BLaER1 treated with 17β-estradiol and CSF1 and Interleukin-3, amounts not matched to agents 10 nM and 100 nM (cell line): Measurements from ENCODE around the gene FXYD6.

ENCODE experiments used
- H3K27ac ChIP-seq, 11 experiments: shearing (Covaris generic); formaldehyde crosslinking; 2 replicates each; pipeline ENCODE4 v1.8.1; 2022
- H3K27me3 ChIP-seq, 11 experiments: shearing (Covaris generic); formaldehyde crosslinking; 2 replicates each; pipeline ENCODE4 v1.8.1; 2022
- H3K36me3 ChIP-seq, 11 experiments: shearing (Covaris generic); formaldehyde crosslinking; 2 replicates each; pipeline ENCODE4 v1.8.1; 2022
- H3K4me1 ChIP-seq, 10 experiments: shearing (Covaris generic); formaldehyde crosslinking; 2 replicates each; pipeline ENCODE4 v1.8.1; 2022
- H3K4me2 ChIP-seq, 11 experiments: shearing (Covaris generic); formaldehyde crosslinking; 2 replicates each; pipeline ENCODE4 v1.8.1; 2022
- H3K4me3 ChIP-seq, 10 experiments: shearing (Covaris generic); formaldehyde crosslinking; 2 replicates each; pipeline ENCODE4 v1.8.1; 2022
- H3K9ac ChIP-seq, 11 experiments: shearing (Covaris generic); formaldehyde crosslinking; 2 replicates each; pipeline ENCODE4 v1.8.1; 2022
- H3K9me3 ChIP-seq, 11 experiments: shearing (Covaris generic); formaldehyde crosslinking; replicated peaks in 1 of 11; 2 replicates each; pipeline ENCODE4 v1.8.1; 2022
- H4K20me1 ChIP-seq, 11 experiments: shearing (Covaris generic); formaldehyde crosslinking; 2 replicates each; pipeline ENCODE4 v1.8.1; 2022
- Cebpa-rat ChIP-seq, 11 experiments: shearing (Covaris generic); IDR thresholded peaks; 2 replicates each; pipeline ENCODE4 v1.8.1; 2022

The FXYD6 gene

GRCh38 chr11:117862019-117862725 lies 14.3 kb downstream of the FXYD6 start:
- 0 out of 22 replicates have a peak, but pooled peaks cover 0 to 4% (median 0%) of the 10 kb centered on the region in 11 experiments for H3K9me3 ChIP-seq
- H4K20me1 ChIP-seq, result no peaks in the 10 kb centered on the region
- TF ChIP-seq Cebpa-rat (IDR thresholded peaks at IDR 0.05), result no peak
- peaks cover 17 to 31% (median 25%) of the 10 kb centered on the region in 10 experiments; a peak in 19 of 20 replicates for H3K4me1 ChIP-seq
- H3K4me2 ChIP-seq, result peak overlapping the region; percentile 52 to 82 (median 64)
- no peak overlapping the region for H3K4me3 ChIP-seq
- H3K27ac ChIP-seq, result no peak overlapping the region
- no peaks in the 10 kb centered on the region for H3K36me3 ChIP-seq
- H3K9ac ChIP-seq, result no peak overlapping the region; a peak in 1 of 22 replicates
- no peaks in the 10 kb centered on the region; a peak in 1 of 22 replicates for H3K27me3 ChIP-seq

- Histone ChIP-seq H4K20me1 (no peaks in the 10 kb centered on the region), H3K4me1 (peaks cover 17 to 31% (median 25%) of the 10 kb centered on the region in 10 experiments; a peak in 19 of 20 replicates), H3K27me3 (no peaks in the 10 kb centered on the region; a peak in 1 of 22 replicates), H3K9me3 (0 out of 22 replicates have a peak, but pooled peaks cover 0 to 4% (median 0%) of the 10 kb centered on the region in 11 experiments), H3K4me3 (no peak overlapping the region), H3K36me3 (no peaks in the 10 kb centered on the region), H3K9ac (no peak overlapping the region; a peak in 1 of 22 replicates), H3K4me2 (peak overlapping the region; percentile 52 to 82 (median 64)), H3K27ac (no peak overlapping the region)
- no peak for TF ChIP-seq Cebpa-rat (IDR thresholded peaks at IDR 0.05)
These were observed 15.1 kb downstream of the FXYD6 start for GRCh38 chr11:117861151-117862018.

- Histone ChIP-seq H3K4me1 (peaks cover 17 to 31% (median 25%) of the 10 kb centered on the region in 10 experiments; a peak in 19 of 20 replicates), H3K4me2 (no peak overlapping the region), H3K36me3 (no peaks in the 10 kb centered on the region), H3K9me3 (0 out of 22 replicates have a peak, but pooled peaks cover 0 to 2% (median 0%) of the 10 kb centered on the region in 11 experiments), H3K9ac (no peak overlapping the region), H3K27me3 (no peaks in the 10 kb centered on the region), H3K27ac (no peak overlapping the region), H4K20me1 (no peaks in the 10 kb centered on the region), H3K4me3 (no peak overlapping the region)
- no peak for TF ChIP-seq Cebpa-rat (IDR thresholded peaks at IDR 0.05)
These were observed 16.3 kb downstream of the FXYD6 start for GRCh38 chr11:117860139-117860538.

GRCh38 chr11:117859488-117860112 lies 16.9 kb downstream of the FXYD6 start:
- Histone ChIP-seq H3K9ac (no peak overlapping the region), H3K36me3 (no peaks in the 10 kb centered on the region), H3K27ac (no peak overlapping the region), H3K9me3 (no peaks in the 10 kb centered on the region), H3K4me3 (no peak overlapping the region), H3K27me3 (no peaks in the 10 kb centered on the region), H4K20me1 (no peaks in the 10 kb centered on the region), H3K4me1 (peaks cover 17 to 31% (median 25%) of the 10 kb centered on the region in 10 experiments; a peak in 19 of 20 replicates), H3K4me2 (no peak overlapping the region)
- no peak for TF ChIP-seq Cebpa-rat (IDR thresholded peaks at IDR 0.05)

GRCh38 chr11:117859061-117859460 lies 17.4 kb downstream of the FXYD6 start:
- H3K4me1 ChIP-seq, result peaks cover 17 to 30% (median 25%) of the 10 kb centered on the region in 10 experiments; a peak in 19 of 20 replicates
- H3K27ac ChIP-seq, result no peak overlapping the region
- H3K27me3 ChIP-seq, result no peaks in the 10 kb centered on the region
- no peak overlapping the region for H3K4me2 ChIP-seq
- H3K4me3 ChIP-seq, result no peak overlapping the region
- H4K20me1 ChIP-seq, result no peaks in the 10 kb centered on the region
- TF ChIP-seq Cebpa-rat (IDR thresholded peaks at IDR 0.05), result no peak
- H3K36me3 ChIP-seq, result no peaks in the 10 kb centered on the region
- H3K9ac ChIP-seq, result no peak overlapping the region
- H3K9me3 ChIP-seq, result 0 out of 22 replicates have a peak, but pooled peaks cover 0 to 3% (median 0%) of the 10 kb centered on the region in 11 experiments

GRCh38 chr11:117857734-117858414 lies 18.6 kb downstream of the FXYD6 start:
- H3K4me2 ChIP-seq, result peak overlapping the region in 3 of 11 experiments; percentile 18 to 37 (median 33); a peak in 2 of 22 replicates
- H3K36me3 ChIP-seq, result no peaks in the 10 kb centered on the region
- H3K9me3 ChIP-seq, result peaks cover 6 to 15% (median 8%) of the 10 kb centered on the region in 11 experiments; a peak in 16 of 22 replicates
- H4K20me1 ChIP-seq, result no peaks in the 10 kb centered on the region
- H3K9ac ChIP-seq, result no peak overlapping the region
- H3K4me1 ChIP-seq, result peaks cover 17 to 25% (median 19%) of the 10 kb centered on the region in 10 experiments; a peak in 19 of 20 replicates
- H3K27me3 ChIP-seq, result no peaks in the 10 kb centered on the region
- H3K27ac ChIP-seq, result no peak overlapping the region
- H3K4me3 ChIP-seq, result no peak overlapping the region
- no peak for TF ChIP-seq Cebpa-rat (IDR thresholded peaks at IDR 0.05)

- Histone ChIP-seq H3K27ac (no peak overlapping the region), H3K9ac (no peak overlapping the region), H3K4me2 (no peak overlapping the region), H3K4me3 (no peak overlapping the region), H3K9me3 (peaks cover 8 to 22% (median 14%) of the 10 kb centered on the region in 11 experiments; a peak in 17 of 22 replicates), H3K4me1 (peaks cover 0 to 11% (median 1%) of the 10 kb centered on the region in 10 experiments; a peak in 15 of 20 replicates), H3K27me3 (no peaks in the 10 kb centered on the region), H3K36me3 (no peaks in the 10 kb centered on the region), H4K20me1 (no peaks in the 10 kb centered on the region)
- no peak for TF ChIP-seq Cebpa-rat (IDR thresholded peaks at IDR 0.05)
These were observed 20.4 kb downstream of the FXYD6 start for GRCh38 chr11:117855912-117856651.
